AG04449 (cell line): Measurements from ENCODE around the gene CHMP4B.

ENCODE experiments used
- CTCF ChIA-PET: fragments of 350-600 bp; formaldehyde crosslinking; extraction: SDS; loops from one replicate; lab custom pipeline; 2021; ENCODE audit warnings: antibody characterized with exemption; lab: Yijun Ruan, JAX
- POLR2A ChIA-PET: fragments of 400-600, 350-600 bp; formaldehyde crosslinking; extraction: SDS; loops from one replicate; lab custom pipeline; 2020; ENCODE audit warnings: antibody characterized with exemption, inconsistent platforms; lab: Yijun Ruan, JAX
- DNase-seq: peaks from one replicate; pipeline ENCODE4 v3.0.0-alpha.2; 2010; ENCODE audit warnings: low read depth, low spot score
- H3K4me3 ChIP-seq: 2 replicates; pipeline ENCODE4 v1.5.1; 2011; ENCODE audit warnings: low read depth, mild to moderate bottlenecking, control low read depth, low read length
- TF ChIP-seq, protein P1 (sequence below): IDR thresholded peaks from one replicate; pipeline ENCODE4 v1.5.1; 2011; ENCODE audit warnings: mild to moderate bottlenecking, moderate library complexity, low read length, control low read depth, inconsistent platforms; ENCODE audit not compliant: insufficient read depth; ENCODE audit errors: missing control alignments

Gene CHMP4B

DNA sequence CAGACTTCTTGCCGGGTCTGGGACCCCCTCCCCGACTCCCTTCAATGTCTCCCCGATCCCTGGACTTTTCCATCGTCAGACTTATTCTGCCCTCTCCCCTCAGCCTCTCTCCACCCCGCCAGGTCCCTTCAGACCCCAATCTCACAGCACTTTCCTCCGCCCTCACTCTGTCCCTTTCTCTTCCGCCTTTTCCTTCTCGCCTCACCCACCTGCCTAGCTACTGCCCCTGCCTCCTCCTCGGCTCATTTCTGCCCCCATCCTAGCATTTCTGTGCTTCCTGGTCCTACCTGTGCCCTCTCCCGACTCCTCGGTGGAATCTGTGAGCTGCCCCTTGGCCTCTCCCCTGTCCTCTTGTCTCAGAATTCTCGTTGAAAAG is 616 bp downstream of the CHMP4B start:
- DNase-seq, result no peak
- H3K4me3 ChIP-seq, result peak overlapping the region; percentile 96
- CTCF ChIA-PET, result interaction anchor here (0.9 to 1.4 kb wide), 3 partner anchors 14 to 20 kb away, joined by 4 to 5 read pairs (median 5); no protein-coding TSS in a partner anchor
- POLR2A ChIA-PET, result interaction anchor here (1.0 to 1.2 kb wide), 2 partner anchors 18 to 300 kb away, joined by 3 to 7 read pairs; partner anchors contain the start of gene EIF2S2
- TF ChIP-seq, protein P1, sequence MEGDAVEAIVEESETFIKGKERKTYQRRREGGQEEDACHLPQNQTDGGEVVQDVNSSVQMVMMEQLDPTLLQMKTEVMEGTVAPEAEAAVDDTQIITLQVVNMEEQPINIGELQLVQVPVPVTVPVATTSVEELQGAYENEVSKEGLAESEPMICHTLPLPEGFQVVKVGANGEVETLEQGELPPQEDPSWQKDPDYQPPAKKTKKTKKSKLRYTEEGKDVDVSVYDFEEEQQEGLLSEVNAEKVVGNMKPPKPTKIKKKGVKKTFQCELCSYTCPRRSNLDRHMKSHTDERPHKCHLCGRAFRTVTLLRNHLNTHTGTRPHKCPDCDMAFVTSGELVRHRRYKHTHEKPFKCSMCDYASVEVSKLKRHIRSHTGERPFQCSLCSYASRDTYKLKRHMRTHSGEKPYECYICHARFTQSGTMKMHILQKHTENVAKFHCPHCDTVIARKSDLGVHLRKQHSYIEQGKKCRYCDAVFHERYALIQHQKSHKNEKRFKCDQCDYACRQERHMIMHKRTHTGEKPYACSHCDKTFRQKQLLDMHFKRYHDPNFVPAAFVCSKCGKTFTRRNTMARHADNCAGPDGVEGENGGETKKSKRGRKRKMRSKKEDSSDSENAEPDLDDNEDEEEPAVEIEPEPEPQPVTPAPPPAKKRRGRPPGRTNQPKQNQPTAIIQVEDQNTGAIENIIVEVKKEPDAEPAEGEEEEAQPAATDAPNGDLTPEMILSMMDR, result no peak

DNA sequence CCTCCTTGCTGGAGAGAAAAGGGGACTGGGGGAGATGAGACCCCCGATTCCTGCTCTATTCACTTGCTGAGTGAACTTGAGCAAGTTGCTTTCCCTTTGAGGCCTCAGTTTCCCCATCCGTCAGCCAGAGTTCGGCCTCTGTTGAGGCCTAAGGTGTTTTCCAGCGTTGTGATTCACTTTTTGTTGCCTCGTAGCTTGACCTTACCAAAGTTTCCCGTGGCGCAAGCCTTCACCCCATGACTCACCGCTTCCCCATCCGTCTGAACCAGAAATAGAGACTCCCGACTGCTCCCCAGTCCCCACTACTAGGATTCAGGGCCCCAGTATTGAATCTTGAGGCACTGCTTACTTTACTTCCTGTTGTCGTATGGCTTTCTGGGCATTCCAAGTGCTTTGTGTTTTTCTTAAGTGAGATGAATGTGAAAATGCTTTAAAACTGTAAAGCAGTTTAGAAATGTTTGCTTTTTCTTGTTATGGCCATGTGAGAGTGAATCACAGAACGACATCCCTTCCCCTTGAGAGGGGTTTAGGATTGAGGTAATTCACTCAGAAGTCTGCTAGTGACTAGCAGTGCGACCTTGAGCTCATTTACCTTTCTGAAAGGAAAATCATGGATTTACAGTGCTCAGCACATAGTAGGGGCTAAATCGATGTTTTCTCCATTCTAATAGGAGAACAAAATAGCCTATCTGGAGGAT is 1.2 kb downstream of the CHMP4B start:
- CTCF ChIA-PET, result interaction anchor here (0.9 to 1.4 kb wide), 5 partner anchors 14 to 59 kb away, joined by 3 to 5 read pairs (median 4); no protein-coding TSS in a partner anchor
- TF ChIP-seq, protein P1, result no peak
- peak overlapping the region; percentile 96 for H3K4me3 ChIP-seq
- POLR2A ChIA-PET, result interaction anchor here (0.6 to 1.0 kb wide), 2 partner anchors 18 to 260 kb away, joined by 3 read pairs; no protein-coding TSS in a partner anchor
- DNase-seq, result peak; percentile 61

DNA sequence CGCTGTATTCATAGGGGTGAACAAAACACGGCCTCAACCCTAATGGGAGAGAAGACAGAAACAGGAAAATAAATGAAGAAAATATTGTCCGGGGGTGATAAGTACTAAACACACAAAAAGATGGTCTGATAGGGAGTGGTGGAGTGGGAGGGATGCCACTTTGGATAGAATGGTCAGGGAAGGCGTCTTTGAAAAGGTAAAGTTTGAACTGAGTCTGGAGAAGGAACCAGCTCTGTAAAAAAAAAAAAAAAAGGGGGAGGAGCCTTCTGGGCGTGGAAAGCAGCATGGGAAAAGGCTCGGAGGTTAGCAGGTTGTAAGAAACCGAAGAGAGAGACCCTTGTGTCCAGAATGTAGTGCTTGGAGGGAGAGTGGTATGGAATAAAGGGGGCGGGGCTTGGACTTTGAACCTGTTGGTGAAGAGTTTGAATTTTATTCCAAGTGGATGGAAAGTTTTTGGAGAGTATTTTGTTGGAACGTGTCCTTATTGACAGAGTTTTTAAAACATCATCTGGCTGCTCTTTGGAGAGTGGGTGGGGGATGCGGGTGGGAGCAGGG is 1.8 kb downstream of the CHMP4B start:
- peak overlapping the region; percentile 96 for H3K4me3 ChIP-seq
- TF ChIP-seq, protein P1, result no peak
- no peak for DNase-seq
- ChIA-PET POLR2A (interaction anchor here (0.6 to 1.0 kb wide), 3 partner anchors 19 to 1049 kb away, joined by 3 to 4 read pairs (median 3); no protein-coding TSS in a partner anchor), CTCF (interaction anchor here (0.9 to 1.1 kb wide), 5 partner anchors 16 to 257 kb away, joined by 3 to 5 read pairs (median 3); partner anchors contain the start of gene ZNF341)

DNA sequence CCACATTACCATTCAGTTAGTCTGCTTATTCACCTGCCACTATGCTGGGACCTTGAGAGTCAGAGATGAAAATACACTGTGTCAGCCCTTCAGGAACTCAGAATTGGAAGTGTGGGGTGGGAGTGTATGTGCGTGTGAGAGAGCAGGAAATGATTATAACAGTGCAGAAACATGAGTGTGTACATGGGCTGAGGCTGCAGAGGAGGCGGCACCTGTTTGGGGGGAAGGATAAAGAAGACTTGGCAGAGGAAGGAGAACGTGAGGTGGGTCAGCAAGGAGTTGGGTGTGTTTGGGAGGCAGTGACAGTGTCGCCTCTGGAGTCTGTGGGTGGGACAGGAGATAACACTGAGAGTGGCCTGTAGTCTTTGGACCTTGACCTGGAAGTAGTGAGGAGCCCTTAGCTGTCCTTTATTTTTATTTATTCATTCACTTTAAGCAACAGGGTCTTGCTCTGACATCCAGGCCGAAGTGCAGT is 3.1 kb downstream of the CHMP4B start:
- ChIA-PET POLR2A (interaction anchor here (0.7 kb wide), 1 partner anchor 81 kb away, joined by 3 read pairs; no protein-coding TSS in a partner anchor), CTCF (no interaction called here)
- no peak for DNase-seq
- H3K4me3 ChIP-seq, result no peak overlapping the region
- TF ChIP-seq, protein P1, result no peak

DNA sequence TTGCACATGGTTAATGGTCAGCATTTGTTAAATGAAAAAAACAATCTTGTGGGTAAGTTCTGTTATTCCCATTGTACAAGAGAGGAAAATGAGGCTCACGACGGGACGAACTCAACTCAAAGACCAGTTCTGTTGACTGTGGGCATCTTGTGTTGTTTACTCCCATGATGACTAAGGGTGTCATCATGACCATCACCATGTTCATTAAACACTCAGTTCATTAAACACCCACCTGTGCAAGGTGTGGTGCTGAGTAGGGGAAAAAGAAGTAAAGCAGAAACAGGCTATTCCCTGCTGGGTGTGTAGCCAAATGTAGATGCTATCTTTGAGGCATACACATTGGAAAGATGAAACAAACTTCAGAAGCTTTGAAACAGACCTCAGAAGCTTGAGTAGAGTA is 4.5 kb downstream of the CHMP4B start:
- TF ChIP-seq, protein P1, result no peak
- ChIA-PET CTCF (no interaction called here), POLR2A (no interaction called here)
- no peak overlapping the region for H3K4me3 ChIP-seq
- DNase-seq, result no peak

DNA sequence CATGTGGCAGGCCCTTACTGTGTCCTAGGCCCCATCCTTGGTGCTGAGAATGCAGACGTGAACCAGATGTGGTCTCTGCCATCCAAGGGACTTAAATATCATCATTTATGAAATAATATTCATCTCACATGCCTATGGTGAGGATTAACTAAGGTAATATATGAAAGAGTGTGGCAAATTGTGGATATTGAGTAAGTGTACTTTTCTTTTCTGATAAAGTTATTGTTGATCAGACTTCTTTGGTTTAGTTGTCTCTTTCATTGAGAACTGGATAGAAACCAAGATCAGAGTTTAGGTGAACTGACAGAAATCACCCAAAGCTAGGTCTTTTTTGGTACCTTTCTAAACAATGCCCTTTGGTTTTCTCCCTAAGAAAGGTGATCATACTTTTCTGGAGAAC is 5.0 kb downstream of the CHMP4B start:
- no peak overlapping the region for H3K4me3 ChIP-seq
- TF ChIP-seq, protein P1, result no peak
- no peak for DNase-seq
- ChIA-PET POLR2A (no interaction called here), CTCF (no interaction called here)
